Hippocampal formation (tissue), 2 donors: ENCODE data around the gene PFKFB4.
"Not testable (repeated sequence)": the region's sequence is repeated elsewhere in the genome, so short reads cannot be mapped to it uniquely, and the experiment has no call there.

Experiments
- DNase-seq, 2 donors: peaks; one replicate each; lab custom pipeline; 2025; lab: John Stamatoyannopoulos, UW

The PFKFB4 gene

DNA sequence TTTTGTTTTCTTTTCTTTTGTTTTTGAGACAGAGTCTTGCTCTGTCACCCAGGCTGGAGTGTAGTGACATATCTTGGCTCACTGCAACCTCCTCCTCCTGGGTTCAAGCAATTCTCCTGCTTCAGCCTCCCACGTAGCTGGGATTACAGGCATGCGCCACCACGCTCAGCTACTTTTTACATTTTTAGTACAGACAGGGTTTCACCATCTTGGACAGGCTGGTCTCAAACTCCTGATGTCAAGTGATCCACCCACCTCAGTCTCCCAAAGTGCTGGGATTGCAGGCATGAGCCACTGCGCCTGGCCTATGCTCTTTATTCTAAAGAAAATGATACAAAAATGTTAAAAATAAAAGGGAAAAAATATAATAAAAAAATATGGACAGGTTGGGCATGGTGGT, 25.9 kb downstream of the PFKFB4 start:
- not testable (repeated sequence) for DNase-seq

DNA sequence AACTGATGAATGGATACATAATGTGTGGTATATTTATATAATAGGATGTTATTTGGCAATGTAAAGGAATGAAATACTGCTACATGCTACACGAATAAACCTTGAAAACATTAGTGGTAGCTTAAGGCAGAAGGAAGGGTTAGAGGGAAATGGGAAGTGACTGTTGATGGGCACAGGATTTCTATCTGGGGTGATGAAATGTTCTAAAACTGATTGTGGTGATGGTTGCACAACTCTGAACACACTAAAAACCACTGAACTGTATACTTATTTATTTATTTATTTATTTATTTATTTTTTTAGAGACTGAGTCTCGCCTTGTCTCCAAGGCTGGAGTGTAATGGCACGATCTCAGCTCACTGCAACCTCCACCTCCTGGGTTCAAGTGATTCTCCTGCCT, 27.8 kb downstream of the PFKFB4 start:
- DNase-seq, result no peak

DNA sequence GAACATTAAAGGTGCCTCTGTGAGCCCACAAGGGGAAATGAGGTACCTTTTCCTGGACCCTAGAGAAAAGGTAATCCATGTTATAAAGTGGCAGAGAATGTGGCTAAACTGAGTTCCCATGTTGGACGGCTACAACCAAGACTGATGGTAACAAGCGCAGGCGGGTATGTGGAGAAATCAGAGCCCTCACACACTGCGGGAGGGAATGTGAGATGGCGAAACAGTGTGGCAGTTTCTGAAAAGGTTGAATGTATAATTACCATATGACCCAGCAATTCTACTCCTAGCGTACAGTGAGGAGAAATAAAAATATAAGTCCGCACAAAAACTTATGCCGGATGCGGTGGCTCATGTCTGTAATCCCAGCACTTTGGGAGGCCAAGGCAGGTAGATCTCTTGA, 28.6 kb downstream of the PFKFB4 start:
- no peak for DNase-seq

DNA sequence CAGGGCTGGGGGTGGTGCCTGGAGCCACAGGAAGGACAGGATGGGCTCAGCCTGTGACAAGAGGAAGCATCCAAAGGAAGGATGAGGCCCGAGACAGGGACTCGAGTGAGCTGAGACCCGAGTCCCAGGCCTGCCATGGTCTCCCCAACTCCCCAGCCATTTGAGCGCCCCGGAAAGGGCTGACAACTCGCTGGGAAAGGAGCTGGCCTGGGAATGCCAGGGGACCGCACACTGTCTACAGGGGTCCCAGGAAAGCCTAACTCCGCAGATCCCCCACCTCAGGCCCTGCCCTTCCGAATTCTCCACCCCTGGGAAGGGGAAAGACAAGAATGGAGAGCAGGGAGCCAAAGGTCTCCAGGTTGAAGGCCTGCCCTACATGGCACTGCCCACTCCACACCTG, 31.6 kb downstream of the PFKFB4 start:
- DNase-seq, result no peak

DNA sequence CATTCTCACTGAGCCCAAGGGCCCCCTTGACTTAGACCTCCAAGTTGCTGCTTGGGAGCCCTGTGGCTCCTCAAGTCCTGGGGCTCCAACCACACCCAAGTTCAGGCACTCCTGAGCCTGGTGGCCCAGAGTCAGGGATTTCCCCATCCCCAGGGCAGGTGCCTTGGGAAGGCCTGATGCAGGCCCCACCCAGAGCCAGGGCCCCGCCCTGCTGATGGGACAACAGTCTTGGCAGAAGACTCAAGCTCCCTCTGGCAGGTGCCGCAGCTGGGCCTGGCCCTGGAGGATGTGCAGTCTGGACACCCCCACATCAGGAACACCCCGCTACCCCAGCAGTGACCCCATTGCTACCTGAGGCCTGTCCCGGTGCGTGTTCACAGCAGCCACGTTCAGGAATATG, 35.0 kb downstream of the PFKFB4 start:
- no peak for DNase-seq

DNA sequence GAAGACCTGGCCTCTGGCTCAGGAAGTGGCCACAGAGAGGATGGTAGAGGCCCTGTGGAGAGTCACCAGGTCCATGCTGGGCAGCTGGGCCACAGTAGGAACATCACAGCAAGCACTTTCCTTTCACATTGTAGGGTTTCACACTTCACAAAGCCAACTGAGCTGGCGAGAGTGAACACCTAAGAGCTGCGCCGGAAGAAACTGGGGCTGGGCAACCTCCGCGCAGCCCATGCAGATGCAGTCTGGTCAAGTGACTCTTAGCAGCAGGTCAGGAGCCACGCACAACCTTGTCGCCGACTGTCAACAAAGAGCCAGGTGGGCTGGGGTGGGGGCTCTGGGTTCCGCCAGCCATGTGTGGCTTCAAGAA, 37.3 kb downstream of the PFKFB4 start:
- DNase-seq, result no peak

DNA sequence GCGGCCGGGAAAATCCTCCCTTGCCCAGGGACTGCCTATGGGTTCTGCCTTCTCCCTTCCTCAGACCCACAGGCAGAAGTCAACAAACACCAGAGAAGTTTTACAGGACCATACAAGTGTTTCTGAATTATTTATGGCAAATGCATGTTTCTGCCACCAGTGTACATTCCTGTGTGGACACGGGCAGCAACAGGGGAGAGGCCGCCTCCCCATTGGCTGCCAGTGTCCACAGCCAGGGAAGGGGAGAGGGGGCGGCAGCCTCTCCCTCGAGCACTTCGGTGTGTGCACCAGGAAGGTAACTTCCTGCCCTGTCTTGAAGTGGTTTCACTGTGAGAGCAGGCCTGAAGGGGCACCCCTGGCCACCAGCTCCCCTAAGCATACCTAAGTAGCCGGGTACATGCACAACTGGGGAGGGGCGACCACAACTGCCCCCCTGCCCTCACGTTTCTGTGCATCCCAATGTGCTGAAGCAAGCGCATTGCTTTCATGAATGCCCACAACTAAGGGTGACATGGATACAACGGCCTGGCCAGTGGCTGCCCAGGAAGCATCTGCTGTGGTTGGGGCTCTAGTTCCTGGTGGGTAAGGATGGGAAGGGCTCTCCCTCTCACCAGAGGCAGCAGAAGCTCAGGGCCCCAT, 37.8 kb downstream of the PFKFB4 start:
- no peak for DNase-seq

DNA sequence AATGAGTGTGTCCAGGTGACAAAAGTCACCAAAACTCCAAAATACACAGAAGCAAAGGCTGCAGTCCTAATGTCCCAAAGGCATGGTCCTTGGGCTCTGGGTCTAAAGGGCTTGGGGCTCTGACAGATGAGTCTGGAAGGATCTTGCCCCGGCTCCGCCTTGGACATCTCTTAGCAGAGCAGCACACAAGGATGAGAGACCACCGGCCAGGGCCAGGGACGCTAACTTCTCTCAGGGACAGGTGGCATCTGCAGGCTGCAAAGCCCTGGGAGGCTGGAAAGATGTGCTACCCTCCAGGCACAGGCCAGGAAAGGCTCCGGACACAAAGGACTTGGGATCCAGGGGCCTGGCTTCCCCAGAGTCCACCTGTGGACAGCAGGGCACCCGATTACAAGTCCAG, 38.5 kb downstream of the PFKFB4 start:
- no peak for DNase-seq

DNA sequence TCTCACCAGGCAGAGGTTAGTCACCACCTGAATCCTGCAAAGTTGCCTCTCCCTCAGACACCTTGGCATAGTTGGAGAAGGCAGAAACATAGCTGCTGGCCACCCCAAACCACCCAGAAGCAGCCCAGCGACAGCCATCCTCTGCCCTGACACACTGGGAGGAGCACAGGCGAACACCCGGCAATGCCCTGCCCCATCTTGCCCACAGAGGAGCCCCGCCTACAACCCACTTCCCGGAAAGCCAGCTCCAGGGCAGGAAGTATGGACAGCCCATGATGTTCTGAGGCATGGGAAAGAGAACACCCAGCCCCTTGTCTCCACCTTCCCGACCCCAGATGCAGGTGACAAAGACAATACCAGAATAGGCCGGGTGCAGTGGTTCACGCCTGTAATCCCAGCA, 40.0 kb downstream of the PFKFB4 start:
- no peak for DNase-seq

DNA sequence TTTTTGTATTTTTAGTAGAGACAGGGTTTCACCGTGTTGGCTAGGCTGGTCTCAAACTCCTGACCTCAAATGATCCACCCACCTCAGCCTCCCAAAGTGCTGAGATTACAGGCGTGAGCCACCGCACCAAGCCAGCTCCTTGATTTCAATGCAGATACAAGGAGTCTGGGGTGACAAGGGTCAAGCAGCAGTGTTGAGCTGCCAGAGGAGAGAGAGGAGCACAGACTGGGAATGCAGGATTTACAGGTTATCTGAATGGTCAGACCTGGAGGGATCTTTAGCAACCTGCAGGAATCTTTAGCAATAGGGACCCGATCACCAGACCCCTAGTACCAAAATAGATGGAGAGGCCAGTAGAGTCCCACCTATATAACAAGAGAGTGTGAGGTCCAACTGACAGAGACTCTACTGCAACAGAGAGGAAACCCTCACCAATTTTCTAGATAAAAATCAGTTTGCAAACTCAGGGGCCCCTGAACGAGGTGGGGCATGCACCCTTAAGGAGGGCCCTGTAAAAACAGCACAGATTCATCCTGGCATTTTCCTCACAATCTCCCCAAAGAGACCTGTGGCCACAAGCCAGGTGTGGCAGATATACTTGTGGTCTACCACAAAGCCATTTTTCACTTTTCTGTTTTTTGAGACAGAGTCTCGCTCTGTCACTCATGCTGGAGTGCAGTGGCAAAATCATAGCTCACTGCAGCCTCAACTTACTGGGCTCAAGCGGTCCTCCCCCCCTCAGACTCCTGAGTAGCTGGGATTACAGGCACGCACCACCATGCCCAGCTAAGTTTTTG, 42.0 kb downstream of the PFKFB4 start:
- DNase-seq, result no peak

DNA sequence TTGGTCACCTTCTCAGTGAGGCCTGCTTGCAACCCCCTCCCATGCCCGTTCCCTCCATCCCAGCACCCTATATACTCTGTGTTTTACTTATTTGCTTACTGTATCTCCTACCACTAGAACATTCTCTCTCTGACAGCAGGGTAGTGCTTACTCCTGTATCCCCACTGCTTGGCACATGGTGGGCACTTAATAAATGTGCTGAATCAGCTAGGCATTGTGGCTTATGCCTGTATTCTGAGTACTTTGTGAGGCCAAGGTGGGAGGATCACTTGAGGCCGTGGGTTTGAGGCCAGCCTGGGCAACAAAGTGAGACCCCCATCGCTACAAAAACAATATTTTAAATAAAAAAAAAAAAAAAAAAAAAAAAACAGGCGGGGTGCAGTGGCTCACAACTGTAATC, 45.1 kb downstream of the PFKFB4 start:
- DNase-seq, result no peak

DNA sequence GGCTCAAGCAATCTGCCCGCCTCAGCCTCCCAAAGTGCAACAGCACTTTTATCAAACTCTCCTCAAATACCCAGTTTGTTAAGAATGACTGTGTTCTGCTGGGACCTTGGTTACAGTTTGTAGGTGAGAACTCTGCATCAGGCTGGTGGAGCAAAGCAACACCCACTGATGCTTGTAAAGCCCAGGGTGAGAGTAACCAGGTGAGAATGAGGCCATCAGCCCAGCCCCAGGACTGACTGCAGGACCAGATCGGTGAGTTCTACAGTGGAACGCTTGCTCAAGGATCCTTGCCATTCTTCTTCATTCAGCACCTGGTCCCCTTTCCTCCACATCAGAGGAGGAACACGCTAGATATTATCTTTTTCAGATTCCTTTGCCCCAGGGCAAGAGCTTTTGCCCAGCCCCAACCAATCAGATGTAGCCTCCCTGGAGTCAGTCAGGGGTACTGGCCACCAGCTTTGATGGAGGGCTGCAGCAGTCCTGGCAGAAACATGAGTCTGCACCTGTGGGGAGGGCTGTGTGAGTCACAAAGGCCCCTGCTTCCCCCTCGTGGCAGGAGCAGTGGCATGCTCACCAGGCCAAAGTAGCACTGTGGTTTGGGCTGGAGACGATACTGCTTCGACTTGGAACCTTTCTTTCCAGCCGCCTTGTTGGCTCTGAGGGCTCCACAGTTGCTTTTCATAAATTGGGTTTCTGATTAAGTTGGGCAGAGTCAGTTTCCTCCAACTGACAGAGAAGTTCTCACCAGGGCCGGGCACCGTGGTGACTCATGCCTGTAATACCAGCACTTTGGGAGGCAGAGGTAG, 49.1 kb downstream of the PFKFB4 start:
- peak in 1 of 2 donors; percentile 15 for DNase-seq

DNA sequence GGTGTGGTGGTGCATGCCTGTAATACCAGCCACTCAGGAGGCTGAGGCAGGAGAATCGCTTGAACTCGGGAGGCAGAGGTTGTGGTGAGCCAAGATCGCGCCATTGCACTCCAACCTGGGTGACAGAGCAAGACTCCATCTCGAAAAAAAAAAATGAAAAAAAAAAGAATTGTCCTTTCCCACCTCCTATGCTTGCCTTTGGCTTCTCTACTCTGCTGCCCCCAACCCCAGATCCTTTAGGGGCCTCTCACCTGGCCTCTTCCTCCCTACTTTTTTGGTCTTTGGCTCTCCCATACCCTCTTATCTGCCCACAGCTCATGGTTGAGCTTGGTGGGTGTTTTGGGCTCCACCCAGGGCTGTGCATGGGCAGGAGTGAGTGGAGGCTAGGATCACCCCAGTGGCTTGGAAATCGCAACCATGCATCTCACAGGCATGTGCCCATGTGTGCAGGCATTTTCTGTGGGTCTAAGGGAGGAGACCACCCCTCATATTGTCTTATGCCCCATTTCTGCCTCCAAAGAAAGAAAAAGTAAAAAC, 50.6 kb downstream of the PFKFB4 start:
- no peak for DNase-seq

DNA sequence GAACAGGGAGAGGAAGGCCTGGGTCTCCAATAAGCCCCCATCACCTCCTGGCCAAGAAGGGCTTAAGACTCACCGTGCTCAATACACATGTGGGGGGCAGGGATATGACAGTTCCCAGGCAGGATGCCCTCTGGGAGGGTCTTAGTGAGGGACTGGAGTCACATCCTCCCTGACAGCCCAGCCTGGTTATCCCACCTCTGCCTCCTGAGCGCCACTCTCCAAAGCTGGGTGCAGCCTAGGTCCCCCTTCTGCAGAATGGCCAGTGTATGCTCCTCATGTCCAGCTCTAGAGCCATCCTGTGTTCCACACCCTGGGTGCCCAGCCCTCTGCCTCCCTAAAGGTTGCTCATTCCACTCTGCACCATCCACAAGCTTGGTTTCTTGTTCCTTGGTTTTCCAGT, 51.5 kb downstream of the PFKFB4 start:
- no peak for DNase-seq

DNA sequence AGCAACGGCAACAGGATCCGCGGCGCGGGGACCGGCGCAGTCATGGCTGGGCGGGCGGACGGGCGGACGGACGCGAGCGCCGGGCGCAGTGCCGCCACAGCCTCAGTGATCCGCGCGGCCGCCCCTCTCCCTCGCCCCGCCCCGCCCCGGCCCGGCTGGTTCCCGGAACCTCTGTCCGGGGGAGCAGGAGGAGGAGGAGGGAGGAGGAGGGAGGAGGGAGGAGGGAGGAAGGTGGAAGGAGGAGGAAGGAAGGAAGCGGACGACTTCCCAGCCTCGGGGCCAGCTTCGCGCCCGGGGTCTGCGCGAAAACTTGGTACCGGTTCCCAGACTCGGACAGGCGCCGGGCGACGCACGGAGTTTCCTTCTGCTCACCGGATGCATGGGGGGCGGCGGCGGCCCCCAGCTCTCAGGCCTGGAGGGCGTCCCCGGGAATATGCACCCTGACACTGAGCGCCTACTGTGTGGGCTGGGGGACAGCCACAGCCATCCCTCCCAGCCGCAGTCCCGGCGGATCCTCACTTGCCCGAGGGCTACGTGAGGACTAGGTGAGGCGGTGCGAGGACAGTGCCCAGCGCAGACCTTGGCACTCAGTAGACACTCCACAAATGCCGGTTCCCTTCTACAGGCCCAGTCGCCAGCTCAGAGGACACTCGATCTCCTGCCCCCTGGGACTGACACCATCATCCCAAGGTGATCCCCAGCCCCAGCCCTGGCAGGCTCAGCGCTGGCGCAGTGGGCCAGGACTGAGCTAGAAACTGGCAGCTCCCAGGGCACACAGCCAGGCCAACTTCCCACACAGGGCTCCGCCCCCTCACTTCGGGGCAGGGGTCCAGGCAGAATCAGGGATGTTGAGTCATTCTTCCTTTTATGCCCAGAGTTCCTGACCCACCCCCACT, 52.3 kb downstream of the PFKFB4 start, which contains the start of gene SHISA5:
Gene SHISA5, minus strand, starts transcription at position 124 of the 896 bp plus-strand sequence. Its CDS starts 80 bp downstream, at position 44.
- peak; percentile 37 to 46 for DNase-seq

DNA sequence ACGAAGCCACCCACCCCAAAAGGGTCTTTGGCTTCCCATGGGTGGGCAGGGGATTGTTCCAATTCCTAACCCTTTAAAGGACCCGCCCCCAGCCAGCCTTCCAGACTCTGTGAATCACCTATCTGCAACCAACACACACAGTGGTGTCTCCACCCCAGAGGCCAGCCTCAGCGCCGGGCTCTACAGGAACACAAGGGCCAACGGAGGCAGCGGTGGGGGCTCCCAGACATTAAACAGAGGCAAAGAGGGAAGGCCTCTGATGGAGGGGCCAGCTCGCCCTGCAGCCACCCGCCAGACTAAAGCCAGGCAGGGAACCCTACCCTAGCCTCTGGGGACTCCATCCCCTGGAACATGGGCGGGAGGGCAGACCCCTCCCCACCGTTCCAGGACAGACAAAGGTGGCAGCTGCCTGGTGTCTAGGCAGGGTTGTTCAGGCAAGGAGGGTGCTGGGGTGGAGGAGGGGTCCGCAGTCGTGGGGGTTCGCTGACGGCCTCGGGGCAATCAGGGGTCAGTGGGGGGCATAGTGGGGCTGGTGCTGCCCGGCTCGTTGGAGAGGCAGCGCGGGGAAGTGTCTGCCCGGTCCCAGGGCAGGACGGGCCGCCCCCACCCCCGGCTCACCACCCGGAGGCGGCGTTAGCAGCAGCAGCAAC, 53.1 kb downstream of the PFKFB4 start:
- no peak for DNase-seq

DNA sequence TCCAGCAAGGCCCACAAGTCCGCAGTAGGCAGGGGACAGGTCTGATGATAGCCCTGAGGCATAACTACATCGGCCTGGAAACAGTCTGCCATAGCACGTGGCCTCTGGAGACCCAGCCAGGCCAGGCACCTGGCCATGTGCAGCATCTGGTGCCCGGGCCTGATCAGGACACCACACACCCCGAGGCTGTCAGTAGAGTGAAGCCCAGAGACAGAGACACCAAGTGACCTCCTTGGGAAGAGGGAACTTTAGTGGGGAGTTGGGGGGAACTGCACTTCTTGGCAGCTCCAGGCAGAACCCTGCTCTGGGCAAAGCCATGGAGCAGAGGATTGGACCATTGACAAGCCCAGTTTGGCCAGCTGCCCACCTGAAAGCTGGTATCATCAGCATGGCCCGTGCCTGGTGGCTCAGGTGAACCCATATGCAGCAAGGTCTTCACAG, 53.9 kb downstream of the PFKFB4 start:
- peak in 1 of 2 donors; percentile 30 for DNase-seq

DNA sequence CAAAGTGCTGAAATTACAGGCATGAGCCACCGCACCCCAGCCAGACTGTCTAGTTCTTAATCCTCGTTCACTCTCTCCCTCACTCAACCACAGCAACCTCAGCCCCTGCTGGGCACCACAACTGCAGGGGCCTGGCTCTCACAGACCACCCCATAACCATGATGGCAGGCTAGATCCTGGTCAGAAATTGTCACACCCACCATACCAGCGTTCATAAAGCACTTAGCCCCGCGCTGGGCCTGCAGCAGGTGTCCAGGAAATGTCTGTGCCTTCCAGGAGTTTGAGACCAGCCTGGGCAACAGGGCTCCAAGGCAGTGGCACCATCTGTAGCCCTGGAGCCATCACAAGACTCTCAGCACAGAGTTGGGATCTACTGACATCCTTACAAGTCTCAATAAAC, 54.5 kb downstream of the PFKFB4 start:
- no peak for DNase-seq

DNA sequence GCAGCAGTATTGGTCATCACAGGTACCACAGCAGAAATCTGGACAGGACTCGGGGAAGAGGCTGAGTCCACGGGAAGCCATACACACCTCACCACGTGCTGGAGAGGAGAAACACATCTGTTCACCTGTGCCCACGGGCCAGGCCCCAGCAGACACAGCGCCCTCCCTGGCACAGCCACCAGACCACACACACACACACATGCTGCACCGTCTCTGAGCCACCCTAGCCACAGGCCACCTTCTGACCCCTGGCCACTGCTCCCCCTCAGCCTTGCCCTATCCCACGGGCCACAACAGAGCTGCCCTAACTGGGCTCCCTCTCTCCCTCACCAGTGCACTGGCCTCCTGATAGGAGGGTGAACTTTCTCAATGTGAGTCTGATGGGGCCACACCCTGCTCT, 55.4 kb downstream of the PFKFB4 start:
- no peak for DNase-seq

DNA sequence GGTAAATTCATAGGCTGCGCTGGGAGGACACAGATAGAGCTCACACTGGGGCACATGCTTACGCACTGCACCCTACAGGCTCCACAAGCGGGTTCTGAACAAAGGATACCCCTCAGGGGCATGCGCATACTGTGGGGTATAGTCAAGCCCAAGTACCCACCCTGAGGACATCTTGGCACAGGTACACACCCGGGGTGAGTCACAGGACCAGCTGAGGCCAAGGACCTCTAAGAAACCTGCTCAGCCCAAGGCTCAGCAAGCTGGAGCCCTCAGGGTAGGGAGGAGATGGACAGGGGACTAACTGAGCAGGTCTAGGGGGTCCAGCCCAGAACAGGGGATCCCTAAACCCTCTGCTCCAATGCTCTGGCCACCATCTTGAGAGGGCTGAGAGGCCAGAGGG, 55.9 kb downstream of the PFKFB4 start:
- no peak for DNase-seq

DNA sequence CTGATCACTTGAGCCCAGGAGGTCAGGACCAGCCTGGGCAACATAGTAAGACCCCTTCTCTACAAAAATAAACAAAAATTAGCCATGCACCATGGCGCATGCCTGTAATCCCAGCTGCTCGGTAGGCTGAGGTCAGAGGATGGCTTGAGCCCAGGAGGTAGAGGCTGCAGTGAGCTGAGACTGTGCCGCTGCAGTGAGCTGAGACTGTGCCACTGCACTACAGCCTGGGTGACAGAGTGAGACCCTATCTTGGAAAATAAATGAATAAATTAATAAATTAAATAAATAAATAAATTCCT, 63.5 kb downstream of the PFKFB4 start:
- DNase-seq, result no peak
